ENCODE measurements around the gene VHLL. TPM values are rescaled to one million over a fixed set of nuclear protein-coding genes. Genes with fewer than 3 reads are reported as not detected.
"Not testable (repeated sequence)": the region's sequence is repeated elsewhere in the genome, so short reads cannot be mapped to it uniquely, and the experiment has no call there.

Gene VHLL
- not detected for total RNA-seq
- long read RNA-seq, donor 1 = 0 reads
- long read RNA-seq, donor 2 = 0 reads

DNA sequence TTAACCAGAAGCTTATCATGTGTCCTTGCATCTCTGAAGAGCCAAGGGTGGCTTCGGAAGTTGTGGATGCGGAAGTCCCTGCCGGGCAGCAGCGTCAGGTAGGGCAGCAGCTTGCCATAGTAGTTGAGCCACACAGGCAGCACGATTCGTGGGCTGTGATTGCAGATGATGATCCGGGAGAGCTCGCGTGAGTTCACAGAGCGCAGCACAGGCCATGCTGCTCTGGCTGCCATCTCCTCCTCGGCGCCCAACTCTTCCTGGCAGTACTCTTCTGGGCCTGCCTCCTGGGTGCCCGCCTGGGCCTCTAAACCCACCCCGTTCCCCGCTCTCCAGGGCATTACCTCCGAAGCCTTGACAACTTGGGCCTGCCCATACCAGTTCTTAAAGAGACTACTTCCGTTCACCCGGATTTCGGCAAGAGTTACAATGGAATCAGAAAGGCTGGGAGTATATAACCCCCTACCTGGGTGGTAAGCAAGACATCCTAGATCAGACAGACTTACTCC, at the start of gene VHLL:
TSS of gene VHLL (minus strand) at position 456 of the 506 bp plus-strand sequence. CDS start at position 338, 118 bp downstream.
- intact Hi-C loops (cut with DNase I) = no loop called here
- peak; percentile 57 for DNase-seq (ENCODE audit: low spot score)

DNA sequence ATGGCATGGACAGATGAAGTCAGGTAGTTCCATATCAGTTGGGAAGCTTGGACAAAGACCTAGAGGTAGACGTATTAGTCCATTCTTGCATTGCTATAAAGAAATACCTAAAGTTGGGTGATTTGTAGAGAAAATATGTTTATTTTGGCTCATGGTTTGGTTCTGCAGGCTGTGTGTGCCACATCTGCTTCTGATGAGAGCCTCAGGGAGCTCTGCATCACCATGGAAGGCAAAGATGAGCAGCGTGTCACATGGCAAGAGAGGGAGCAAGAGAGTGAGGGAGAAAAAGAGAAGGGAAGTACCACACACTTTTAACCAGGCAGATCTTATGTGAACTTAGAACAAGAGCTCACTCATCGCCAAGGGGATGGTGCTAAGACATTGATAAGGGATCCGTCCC, 48.2 kb upstream of the VHLL start:
- DNase-seq (ENCODE audit: low spot score) = no peak
- intact Hi-C loops (cut with DNase I) = no loop called here

DNA sequence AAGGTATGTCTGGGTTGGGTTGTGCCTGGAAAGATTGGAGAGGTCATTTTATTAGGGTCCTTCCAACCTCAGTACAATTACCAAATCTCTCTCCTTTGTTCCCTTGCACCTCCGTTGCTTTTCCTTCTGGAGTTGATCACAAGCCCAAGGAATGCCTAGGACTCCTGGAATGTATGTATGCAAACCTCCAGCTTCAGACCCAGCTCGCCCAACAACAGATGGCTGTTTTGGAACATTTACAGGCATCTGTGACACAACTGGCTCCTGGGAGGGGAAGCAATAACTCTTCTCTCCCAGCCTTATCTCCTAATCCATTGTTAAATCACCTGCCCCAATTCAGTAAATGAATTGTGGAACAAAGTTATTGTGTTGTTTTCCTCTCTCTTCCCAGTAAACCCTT, 47.5 kb upstream of the VHLL start:
- no peak for DNase-seq (ENCODE audit: low spot score)
- intact Hi-C loops (cut with DNase I) = no loop called here

DNA sequence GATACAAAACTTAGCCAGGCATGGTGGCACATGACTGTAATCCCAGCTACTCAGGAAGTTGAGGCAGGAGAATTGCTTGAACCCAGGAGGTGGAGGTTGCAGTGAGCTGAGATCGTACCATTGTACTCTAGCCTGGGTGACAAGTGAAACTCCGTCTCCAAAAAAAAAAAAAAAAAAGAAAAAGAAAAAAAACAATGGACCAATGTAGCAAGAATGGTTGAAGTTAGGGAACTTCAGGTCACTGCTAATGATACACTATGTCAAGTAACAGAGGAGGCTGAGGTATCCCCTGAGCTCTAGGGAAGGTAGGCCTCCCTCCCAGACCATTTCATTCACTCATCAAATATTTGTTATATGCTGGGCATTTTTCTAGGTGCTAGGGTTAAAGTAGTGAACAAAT, 46.9 kb upstream of the VHLL start:
- DNase-seq (ENCODE audit: low spot score); intact Hi-C loops (cut with DNase I): not testable (repeated sequence)

DNA sequence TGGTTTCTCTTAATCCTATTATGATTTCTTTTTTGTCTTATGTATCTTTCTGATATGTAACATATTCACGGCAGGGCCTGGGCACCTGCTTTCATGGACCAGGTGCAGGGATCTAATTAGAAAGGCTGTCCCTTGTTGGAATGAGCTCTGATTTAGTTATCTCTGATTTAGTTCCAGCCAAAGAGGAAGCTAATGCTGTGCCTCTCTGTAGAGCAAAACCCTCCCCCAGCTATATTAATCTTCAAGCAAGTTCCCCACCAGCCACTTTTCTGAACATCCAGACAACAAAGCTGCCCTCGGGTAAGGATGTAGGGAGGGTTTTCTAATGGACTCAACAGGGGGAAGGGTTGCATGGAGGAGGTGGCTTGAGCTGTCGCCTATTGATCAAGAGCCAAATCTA, 45.3 kb upstream of the VHLL start:
- intact Hi-C loops (cut with DNase I) = no loop called here
- DNase-seq (ENCODE audit: low spot score) = no peak

DNA sequence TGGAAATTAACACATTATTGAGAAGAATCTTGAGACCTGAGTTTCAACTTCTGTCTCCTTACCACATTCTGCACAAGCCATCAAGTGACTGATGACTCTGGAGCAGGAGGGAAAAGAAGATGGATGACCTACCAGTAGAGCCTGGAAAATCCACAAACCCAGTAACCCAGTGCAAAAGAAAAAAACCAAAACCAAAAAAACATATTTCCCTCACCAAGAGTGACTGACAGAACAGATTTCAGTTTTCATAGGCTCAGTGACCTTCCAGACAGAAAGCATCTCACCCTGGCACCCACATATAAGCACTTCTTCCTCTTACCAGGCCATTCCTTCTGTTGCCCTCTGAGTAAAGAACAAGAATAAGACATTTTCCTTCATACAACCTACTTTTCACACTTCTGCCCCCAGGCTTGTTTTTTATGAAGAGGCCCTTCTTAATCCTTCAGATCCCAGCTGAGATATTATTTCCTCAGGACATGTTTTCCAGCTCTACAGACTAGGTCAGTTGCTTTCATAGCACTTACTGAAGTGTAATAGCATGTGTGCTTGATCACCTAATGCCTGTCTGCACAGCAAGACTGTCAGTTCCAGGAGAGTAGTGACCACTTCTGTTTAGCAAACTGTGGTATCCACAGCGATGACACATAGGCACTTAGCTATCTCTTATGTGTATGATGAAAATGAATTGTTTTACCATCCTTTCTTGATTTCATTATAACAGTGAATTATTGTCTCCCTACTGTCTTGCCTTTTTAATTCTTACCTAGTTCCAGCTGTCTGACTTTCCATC, 43.3 kb upstream of the VHLL start:
- intact Hi-C loops (cut with DNase I) = no loop called here
- DNase-seq (ENCODE audit: low spot score) = no peak

DNA sequence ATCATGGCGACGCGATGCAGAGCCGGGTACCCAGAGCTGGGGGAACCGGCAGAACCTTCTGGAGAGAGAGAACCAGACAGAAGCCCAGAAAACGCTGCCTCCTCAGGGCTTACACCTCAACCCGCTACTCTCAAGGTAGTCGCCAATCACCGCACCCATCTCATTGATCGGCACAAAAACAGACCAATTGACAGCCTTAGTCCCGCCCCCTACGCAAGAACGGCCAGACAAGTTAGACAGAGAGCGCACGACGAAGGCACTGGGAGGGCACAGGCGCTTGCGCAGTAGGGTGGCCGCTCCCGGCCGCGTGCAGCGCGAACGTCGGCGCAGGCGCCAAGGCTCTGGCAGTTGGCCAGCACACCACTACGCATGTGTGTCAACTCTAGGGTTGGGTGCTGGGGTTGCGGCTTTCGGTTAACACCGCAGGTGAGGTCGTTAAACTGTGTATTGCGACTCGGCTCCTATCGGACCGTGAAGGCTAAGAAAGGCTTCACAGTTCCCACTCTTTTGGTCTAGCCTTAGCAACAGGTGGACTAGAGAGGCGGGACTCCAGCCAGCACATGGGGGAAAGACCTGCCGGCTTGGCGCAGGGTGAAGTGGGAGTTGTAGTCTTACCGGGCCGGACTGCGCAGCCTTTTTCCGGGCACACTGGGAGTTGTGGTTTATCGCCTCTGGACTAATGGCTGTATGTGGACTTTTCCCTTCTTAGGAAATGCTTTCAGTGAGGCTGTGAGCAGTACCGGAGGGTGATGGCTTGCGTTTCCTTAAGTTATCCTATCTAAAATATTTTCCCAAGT, 39.3 kb upstream of the VHLL start, which contains the start of the genes CCT3 and TSACC:
TSS of gene CCT3 (minus strand) at position 113 of the 797 bp plus-strand sequence. CDS start at position 5, 108 bp downstream.
TSS of gene TSACC (plus strand) at position 347 of the 797 bp plus-strand sequence. CDS start 1,232 bp downstream, outside the sequence.
- peak; percentile 100 for DNase-seq (ENCODE audit: low spot score)
- intact Hi-C loops (cut with DNase I) = no loop called here

DNA sequence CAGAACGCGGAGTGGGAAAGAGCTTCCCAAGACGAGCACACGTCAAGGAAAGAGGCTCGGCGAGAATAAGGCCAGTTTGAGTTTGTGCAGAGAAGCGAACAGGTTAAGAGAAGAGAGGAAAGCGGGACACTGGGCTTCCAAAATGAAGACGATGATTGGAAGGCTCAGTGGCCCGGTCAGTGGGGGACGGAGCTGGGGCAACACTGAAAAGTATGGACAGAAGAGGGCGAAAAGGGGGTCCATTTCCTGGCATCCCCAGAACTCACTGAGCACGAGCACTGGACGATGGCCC, 38.7 kb upstream of the VHLL start:
- intact Hi-C loops (cut with DNase I) = no loop called here
- DNase-seq (ENCODE audit: low spot score) = no peak

DNA sequence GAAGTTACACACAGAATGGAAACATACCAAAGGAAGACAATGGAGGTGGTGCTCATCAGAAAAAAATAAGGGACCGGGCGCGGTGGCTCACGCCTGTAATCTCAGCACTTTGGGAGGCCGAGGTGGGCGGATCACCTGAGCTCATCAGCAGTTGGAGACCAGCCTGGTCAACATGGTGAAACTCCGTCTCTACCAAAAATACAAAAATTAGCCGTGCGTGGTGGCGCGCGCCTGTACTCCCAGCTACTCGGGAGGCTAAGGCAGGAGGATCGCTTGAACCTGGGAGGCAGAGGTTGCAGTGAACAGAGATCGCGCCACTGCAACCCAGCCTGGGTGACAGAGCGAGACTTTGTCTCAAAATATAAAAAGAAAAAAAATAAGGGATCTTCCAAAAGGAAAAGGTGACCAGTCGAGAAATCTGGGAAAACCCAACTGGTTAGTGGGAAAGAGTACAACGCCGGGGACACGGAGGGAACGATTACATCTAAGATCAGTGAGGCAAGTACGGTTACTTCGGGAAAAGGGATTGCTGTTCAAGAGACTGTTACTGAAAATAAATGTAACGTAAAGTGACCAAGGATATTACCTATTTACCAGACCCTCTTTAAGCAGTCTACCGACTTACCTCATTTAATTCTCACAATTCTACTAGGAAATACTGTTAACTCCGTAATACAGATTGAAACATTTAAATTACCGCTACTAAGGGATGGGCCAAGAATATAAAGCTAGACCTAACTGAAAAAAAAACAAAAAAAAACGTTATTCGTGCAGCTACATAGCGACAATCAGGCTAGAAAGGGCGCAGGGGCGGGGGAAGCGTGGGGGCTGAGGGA, 38.2 kb upstream of the VHLL start:
- no peak for DNase-seq (ENCODE audit: low spot score)
- intact Hi-C loops (cut with DNase I) = no loop called here

DNA sequence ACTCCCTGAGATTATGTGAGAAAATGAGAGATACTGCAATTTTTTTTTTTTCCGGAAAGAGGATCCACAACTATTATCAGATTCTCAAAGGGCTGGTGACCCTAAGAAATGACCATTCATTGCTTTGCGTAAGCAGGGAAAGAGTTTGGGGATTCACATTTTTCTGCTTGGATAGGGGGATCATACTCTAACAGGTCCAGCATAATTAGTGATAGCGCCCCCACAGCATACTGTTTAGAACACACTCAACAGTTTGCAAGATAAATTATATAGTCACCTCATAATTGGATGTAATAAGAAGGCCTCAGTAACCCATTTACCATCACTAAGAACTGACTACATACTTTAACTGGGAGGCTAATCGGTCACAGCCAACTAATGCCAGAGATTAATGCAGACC, 37.1 kb upstream of the VHLL start:
- no peak for DNase-seq (ENCODE audit: low spot score)
- intact Hi-C loops (cut with DNase I) = no loop called here

DNA sequence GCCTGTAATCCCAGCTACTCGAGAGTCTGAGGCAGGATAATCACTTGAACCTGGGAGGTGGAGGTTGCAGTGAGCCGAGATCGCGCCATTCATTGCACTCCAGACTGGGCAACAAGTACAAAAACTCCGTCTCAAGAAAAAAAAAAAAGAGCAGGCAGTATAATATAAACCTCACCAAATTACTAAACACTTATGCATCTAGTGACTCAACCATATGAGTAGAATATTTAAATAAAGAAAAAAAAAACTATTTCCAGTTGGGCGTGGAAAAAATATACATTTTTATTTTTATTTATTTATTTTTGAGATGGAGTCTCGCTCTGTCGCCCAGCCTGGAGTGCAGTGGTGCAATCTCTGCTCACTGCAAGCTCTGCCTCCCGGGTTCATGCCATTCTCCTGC, 24.1 kb upstream of the VHLL start:
- DNase-seq (ENCODE audit: low spot score); intact Hi-C loops (cut with DNase I): not testable (repeated sequence)

DNA sequence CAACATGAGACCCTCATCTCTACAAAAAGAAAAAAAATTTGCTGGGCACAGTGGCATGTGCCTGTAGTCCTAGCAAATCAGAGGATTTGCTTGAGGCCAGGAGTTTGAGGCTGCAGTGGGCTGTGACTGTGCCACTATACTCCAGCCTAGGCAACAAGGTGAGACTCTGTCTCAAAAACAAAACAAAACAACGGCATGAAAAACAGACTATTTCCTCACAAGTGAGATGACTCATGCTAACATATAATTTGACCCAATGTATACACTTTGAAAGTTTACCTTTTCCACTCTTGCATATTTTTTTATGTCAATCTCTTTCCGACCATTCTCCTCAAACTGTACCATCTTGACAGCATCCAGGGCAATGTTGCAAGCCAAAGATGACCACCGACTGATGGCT, 21.5 kb upstream of the VHLL start:
- no peak for DNase-seq (ENCODE audit: low spot score)
- intact Hi-C loops (cut with DNase I) = no loop called here

DNA sequence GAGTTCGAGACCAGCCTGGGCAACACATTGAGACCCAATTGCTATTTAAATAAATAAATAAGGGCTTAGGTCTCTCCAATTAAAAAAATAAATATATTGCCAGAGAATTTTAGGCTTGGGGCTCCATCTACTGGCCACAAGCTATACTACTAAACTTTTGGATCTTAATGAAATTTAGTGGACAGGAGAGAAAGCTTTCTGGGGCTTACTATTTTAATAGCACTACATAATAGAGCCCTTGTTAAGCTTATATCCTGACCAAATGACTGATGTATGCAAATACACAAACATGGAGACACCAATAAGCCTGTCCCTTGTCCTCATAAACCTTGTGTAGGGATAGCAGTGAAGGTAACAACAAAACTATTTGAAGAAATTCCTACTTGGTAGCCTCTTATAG, 20.6 kb upstream of the VHLL start:
- DNase-seq (ENCODE audit: low spot score) = no peak
- intact Hi-C loops (cut with DNase I) = no loop called here

DNA sequence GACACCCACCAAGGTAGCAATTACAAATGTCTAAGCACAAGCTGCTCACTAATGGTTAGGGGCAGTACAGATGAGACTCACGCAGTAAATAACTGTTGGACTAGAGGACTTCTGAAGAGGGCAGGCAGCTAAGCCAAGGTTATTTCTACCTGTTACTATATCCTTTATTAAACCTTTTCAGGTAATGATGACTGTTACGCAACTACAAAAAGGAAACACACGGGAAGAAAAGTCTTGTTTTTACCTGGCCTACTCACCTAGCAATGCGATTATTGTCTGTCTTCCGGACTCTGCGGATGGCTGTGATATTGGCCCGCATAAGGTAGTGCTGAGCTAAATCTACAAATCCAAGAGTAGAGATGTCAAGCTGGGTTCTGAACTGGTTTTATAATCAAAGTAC, 17.8 kb upstream of the VHLL start:
- intact Hi-C loops (cut with DNase I) = no loop called here

DNA sequence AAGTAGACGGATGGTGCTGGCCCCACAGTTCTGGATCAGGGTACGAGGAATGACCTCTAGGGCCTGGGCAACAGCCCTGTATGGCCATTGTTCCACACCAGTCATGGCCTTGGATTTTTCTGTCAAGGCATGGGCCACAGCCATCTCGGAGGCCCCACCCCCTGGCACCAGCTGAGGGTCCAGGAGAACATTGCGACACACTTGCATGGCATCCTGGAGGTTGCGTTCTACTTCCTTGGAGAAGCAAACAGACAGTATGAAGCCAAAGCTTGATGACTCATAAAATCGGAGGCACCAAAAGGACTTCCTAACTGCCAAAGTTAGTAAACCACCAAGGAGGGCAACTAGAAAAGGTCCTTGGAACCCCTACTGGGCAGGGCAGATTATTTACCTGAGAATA, 11.9 kb upstream of the VHLL start:
- peak; percentile 74 for DNase-seq (ENCODE audit: low spot score)
- intact Hi-C loops (cut with DNase I) = no loop called here

More for the DNA sequence above, 17.8 kb upstream of the VHLL start:
- no peak for DNase-seq (ENCODE audit: low spot score)

DNA sequence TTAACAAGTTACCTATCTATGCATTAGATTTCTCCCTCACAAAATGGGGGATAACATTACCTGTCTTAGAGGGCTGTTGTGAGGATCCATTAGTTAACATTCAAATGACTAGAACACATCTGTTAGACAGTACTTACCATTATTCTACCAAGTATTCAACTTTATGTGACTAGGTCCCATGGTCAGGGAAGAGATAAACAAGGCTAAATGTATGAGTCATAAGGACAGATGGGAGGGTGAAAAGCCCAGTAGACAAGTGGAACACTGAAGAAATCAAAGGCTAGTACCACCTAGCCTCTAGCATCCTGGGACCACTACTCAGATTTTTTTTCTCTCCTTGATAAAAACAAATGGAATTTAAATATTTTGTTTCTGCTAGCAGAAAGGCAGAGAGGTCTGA, 9.0 kb upstream of the VHLL start:
- no peak for DNase-seq (ENCODE audit: low spot score)
- intact Hi-C loops (cut with DNase I) = no loop called here

DNA sequence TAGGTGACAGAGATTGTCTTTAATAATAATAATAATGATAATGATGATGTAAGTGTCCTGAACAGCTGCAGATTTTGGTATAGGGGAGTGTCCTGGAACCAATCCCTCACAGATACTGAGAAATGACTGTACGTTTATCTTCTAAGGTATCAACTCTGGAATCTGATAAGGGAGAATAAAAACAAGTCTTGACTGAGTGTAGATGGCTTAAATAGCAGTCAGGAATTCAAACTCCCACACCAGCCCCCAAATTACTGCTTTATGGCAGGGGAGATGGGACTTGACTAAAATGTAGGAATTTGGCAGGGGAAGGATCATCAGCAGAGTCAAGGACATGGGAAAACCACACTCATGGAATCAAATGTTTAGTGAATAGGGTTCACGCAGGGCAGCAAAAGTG, 6.1 kb upstream of the VHLL start:
- intact Hi-C loops (cut with DNase I) = no loop called here
- DNase-seq (ENCODE audit: low spot score) = no peak

DNA sequence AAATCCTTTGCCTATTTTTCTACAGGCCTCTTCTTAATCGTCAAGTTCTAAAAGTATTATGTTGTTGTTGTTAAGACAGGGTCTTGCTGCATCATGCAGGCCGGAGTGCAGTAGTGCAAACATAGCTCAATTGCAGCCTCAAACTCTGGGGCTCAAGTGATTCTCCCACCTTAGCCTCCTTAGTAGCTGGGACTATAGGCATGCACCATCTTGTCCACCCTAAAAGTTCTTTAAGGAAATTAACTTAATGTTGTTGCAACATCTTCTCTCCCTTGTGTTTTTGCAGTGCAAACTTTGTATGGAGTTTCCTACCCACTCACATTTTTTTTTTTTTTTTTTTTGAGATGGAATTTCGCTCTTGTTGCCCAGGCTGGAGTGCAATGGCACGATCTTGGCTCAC, 4.1 kb upstream of the VHLL start:
- no peak for DNase-seq (ENCODE audit: low spot score)
- intact Hi-C loops (cut with DNase I) = no loop called here

DNA sequence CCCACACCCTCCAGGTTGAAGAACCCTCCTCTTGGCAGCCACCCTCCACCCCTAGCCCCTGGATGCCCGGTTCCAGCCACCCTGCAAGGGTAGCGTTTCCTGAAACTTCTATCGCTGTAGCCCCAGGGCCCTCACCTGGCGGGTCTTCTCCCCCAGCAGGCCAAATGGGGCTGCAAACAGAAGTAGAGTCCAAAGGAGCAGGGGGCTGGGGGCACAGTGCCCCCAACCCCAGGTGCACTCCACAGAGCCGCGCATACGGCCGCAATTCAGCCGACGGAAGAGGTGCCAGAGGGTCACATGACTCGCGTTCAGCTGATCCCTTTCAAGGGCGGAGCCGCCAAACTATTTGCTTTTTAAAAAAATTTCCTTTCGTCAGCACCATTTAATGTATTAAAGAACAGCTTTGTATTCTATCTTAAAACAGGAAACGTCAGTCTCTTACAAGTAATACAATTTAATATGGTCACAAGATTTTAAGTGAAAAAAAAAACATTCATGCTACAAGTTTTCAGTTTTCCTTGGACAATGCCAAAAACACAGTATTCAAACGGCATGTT, 3.6 kb downstream of the VHLL start, which contains the start of gene GLMP:
TSS of gene GLMP (minus strand) at position 289 of the 557 bp plus-strand sequence. CDS start at position 255, 34 bp downstream.
- peak; percentile 88 for DNase-seq (ENCODE audit: low spot score)
- intact Hi-C loops (cut with DNase I) = no loop called here
